Naive B cell (primary cell): ENCODE data around the gene MED12L. TPM values are rescaled to one million over a fixed set of nuclear protein-coding genes. Genes with fewer than 3 reads are reported as not detected.
"Not testable (repeated sequence)": the region's sequence is repeated elsewhere in the genome, so short reads cannot be mapped to it uniquely, and the experiment has no call there.

Source experiments
- ATAC-seq, 2 donors: fragments of 150-1000 bp; cut with Tn5 transposase; 2 replicates each; pipeline ENCODE4 v1.10.0; 2021; ENCODE audit warnings: low read depth in 2 of 2, mild to moderate bottlenecking in 2 of 2, moderate library complexity in 2 of 2
- DNase-seq: peaks from one replicate; pipeline ENCODE4 v3.0.0; 2022
- H3K27ac Mint-ChIP-seq, 6 donors: one replicate each; pipeline ENCODE4 v1.8.0; 2020 to 2022; ENCODE audit warnings: mild to moderate bottlenecking in 6 of 6, mixed read lengths in 6 of 6, moderate library complexity in 5 of 6, inconsistent platforms in 2 of 6
- H3K27me3 Mint-ChIP-seq, 3 donors: one replicate each; pipeline ENCODE4 v1.8.0; 2021 to 2022; ENCODE audit warnings: mixed read lengths in 3 of 3, mild to moderate bottlenecking in 1 of 3
- H3K36me3 Mint-ChIP-seq, 2 donors: one replicate each; pipeline ENCODE4 v1.8.0; 2020 to 2022; ENCODE audit warnings: mixed read lengths in 2 of 2, inconsistent platforms in 1 of 2, mild to moderate bottlenecking in 1 of 2
- H3K4me1 Mint-ChIP-seq, 3 donors: one replicate each; pipeline ENCODE4 v1.8.0; 2020 to 2022; ENCODE audit warnings: mixed read lengths in 3 of 3, inconsistent platforms in 1 of 3, mild to moderate bottlenecking in 1 of 3, moderate library complexity in 1 of 3
- H3K4me3 Mint-ChIP-seq, 8 donors: one replicate each; pipeline ENCODE4 v1.8.0; 2020 to 2022; ENCODE audit warnings: mild to moderate bottlenecking in 8 of 8, mixed read lengths in 8 of 8, moderate library complexity in 8 of 8, inconsistent platforms in 2 of 8
- H3K9me3 Mint-ChIP-seq, 7 donors: one replicate each; pipeline ENCODE4 v1.8.0; 2020 to 2022; ENCODE audit warnings: mixed read lengths in 7 of 7, mild to moderate bottlenecking in 5 of 7, inconsistent platforms in 2 of 7, moderate library complexity in 1 of 7
- polyA plus RNA-seq, 6 donors: library from polyadenylated mRNA; unstranded; fragments of 300-500 nt; fragmentation: Illumina TruSeq; gene quantifications; one replicate each; pipeline ENCODE4 v1.2.3, GENCODE V29; 2021; ENCODE audit warnings: low read depth in 6 of 6

MED12L gene
- under 1 TPM in 2 of 6 donors, not detected in 4; 0.22 to 0.23 TPM for polyA plus RNA-seq

DNA sequence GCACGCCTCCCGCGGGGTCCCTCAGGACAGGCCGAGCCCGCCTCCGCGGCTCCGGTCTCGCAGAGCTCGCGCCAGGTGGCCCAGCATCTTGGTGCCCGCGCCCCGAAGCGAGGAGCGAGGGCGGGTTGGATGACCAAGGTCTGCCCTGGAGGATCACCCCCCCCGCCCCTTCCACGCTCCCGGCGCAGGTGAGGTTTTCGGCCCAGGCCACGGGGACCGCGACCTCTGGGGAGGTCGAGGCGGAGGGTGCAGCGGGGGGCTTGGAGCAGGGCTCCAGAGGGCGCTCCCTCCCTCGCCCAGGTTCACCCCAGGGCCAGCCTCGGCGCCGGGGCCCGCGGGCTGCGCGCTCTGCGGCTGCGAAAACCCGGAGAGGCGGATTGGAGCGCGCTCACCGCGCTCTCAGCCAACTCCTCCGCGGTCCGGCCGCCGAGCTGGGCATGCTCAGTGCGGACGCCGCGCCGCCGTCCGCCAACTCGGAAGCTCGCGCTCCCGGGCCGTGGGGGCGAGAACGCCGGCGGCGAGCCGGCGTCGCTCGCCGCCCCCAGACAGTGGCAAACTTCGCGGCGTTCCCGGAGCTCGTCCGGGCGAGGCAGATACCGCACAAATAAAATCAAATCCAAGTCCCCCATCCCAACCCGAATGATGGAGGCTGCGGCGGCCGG is at the start of gene MED12L:
MED12L (plus strand) TSS at position 438 of the 662 bp plus-strand sequence. CDS start 1,263 bp downstream, outside the sequence.
- peaks cover 0 to 2% (median 0%) of the 10 kb centered on the region in 7 donors for H3K9me3 Mint-ChIP-seq
- peak; percentile 39 for DNase-seq
- H3K36me3 Mint-ChIP-seq: no peaks in the 10 kb centered on the region
- H3K4me1 Mint-ChIP-seq: peaks cover 14 to 16% (median 15%) of the 10 kb centered on the region in 3 donors
- H3K27me3 Mint-ChIP-seq: peaks cover 50 to 58% (median 55%) of the 10 kb centered on the region in 3 donors
- H3K27ac Mint-ChIP-seq: peak within 1 kb of the TSS in 2 of 6 donors; percentile 14 to 63
- ATAC-seq: peak; percentile 50 to 56
- peak within 1 kb of the TSS; percentile 85 to 95 (median 92) for H3K4me3 Mint-ChIP-seq

- Mint-ChIP-seq H3K36me3 (no peaks in the 10 kb centered on the region), H3K4me1 (no peaks in the 10 kb centered on the region), H3K9me3 (peaks cover 0 to 4% (median 0%) of the 10 kb centered on the region in 7 donors), H3K27me3 (peaks cover 0 to 8% (median 0%) of the 10 kb centered on the region in 3 donors), H3K4me3 (no peak overlapping the region), H3K27ac (no peak overlapping the region)
- DNase-seq: no peak
- ATAC-seq: no peak
These were observed 47.6 kb upstream of the MED12L start for GRCh38 chr3:151037746-151038477.

DNA sequence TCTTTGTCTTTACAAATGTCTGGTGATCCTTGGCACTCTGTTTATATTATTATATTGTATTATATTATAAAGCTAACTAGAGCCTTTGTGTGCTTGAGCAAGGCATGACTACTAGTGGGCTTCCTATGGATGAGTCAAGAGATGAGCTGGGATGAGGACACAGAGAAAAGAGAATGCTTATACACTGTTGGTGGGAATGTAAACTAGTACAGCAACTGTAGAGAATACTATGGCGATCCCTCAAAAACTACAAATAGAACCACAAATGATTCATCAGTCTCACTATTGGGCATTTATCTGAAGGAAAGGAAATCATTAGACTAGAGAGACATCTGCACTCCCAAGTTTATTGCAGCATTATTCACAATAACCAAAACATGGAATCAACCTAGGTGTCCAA is 40.8 kb upstream of the MED12L start:
- Mint-ChIP-seq H3K36me3 (no peaks in the 10 kb centered on the region), H3K27ac (no peak overlapping the region), H3K4me3 (no peak overlapping the region), H3K27me3 (peaks cover 0 to 16% (median 4%) of the 10 kb centered on the region in 3 donors), H3K4me1 (peaks cover 0 to 7% (median 6%) of the 10 kb centered on the region in 3 donors), H3K9me3 (peaks cover 0 to 2% (median 0%) of the 10 kb centered on the region in 7 donors)
- ATAC-seq (no peak), DNase-seq (no peak)

- peaks cover 0 to 2% (median 0%) of the 10 kb centered on the region in 7 donors for H3K9me3 Mint-ChIP-seq
- H3K4me1 Mint-ChIP-seq: peaks cover 0 to 7% (median 6%) of the 10 kb centered on the region in 3 donors
- H3K27me3 Mint-ChIP-seq: peaks cover 0 to 8% (median 4%) of the 10 kb centered on the region in 3 donors
- no peak for DNase-seq
- H3K36me3 Mint-ChIP-seq: no peaks in the 10 kb centered on the region
- no peak overlapping the region for H3K4me3 Mint-ChIP-seq
- no peak overlapping the region for H3K27ac Mint-ChIP-seq
- no peak for ATAC-seq
These were observed 37.8 kb upstream of the MED12L start for GRCh38 chr3:151047636-151048035.

DNA sequence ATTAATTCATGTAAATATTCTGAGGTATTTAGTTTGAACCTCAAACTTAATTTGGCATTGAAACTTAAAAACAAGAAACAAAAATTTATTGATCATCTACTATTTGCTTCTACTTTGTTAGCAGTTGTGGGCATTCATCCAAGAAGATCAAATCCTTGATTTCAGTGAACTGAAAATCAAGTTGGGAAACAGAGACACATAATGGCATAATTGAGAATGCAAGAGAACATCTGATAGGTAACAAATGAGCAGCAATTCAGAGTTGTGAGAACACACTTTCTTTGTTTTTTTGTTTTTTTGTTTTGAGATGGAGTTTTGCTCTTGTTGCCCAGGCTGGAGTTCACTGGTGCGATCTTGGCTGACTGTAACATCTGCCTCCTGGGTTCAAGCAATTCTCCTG is 33.9 kb upstream of the MED12L start:
- no peak overlapping the region for H3K27ac Mint-ChIP-seq
- no peak for DNase-seq

GRCh38 chr3:151052346-151052745 is 33.1 kb upstream of the MED12L start:
- Mint-ChIP-seq H3K4me1 (no peaks in the 10 kb centered on the region), H3K27me3 (peaks cover 4 to 15% (median 5%) of the 10 kb centered on the region in 3 donors)

More for the DNA sequence above, 33.9 kb upstream of the MED12L start:
- Mint-ChIP-seq H3K4me3 (no peak overlapping the region), H3K9me3 (peaks cover 0 to under 1% (median 0%) of the 10 kb centered on the region in 7 donors), H3K27me3 (peaks cover 5 to 15% (median 5%) of the 10 kb centered on the region in 3 donors), H3K4me1 (no peaks in the 10 kb centered on the region), H3K36me3 (no peaks in the 10 kb centered on the region)
- no peak for ATAC-seq

DNA sequence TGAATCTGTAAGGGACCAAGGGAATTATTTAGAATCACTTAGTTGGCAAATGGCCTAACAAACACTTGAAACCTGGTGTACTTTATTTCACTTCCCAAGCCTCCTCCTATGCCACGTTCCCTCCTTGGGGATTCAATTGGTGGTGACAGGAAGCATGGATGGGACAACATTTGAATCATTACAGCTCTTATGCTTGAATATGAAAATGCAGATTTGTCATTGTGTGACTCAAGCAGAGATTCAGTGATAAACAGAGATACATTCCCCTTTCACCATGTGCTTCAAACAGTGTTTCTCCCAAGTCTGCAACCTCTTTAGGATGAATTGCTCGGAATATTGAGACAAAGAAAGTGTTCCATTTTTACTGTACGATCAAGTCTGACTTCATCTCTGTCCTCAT is 32.7 kb upstream of the MED12L start:
- Mint-ChIP-seq H3K9me3 (no peaks in the 10 kb centered on the region), H3K4me3 (no peak overlapping the region), H3K27me3 (peaks cover 4 to 15% (median 5%) of the 10 kb centered on the region in 3 donors), H3K36me3 (no peaks in the 10 kb centered on the region), H3K27ac (no peak overlapping the region), H3K4me1 (no peaks in the 10 kb centered on the region)
- ATAC-seq: no peak
- DNase-seq: no peak

More at GRCh38 chr3:151052346-151052745, 33.1 kb upstream of the MED12L start:
- Mint-ChIP-seq H3K36me3 (no peaks in the 10 kb centered on the region), H3K9me3 (no peaks in the 10 kb centered on the region), H3K27ac (no peak overlapping the region), H3K4me3 (no peak overlapping the region)
- no peak for DNase-seq
- ATAC-seq: no peak

DNA sequence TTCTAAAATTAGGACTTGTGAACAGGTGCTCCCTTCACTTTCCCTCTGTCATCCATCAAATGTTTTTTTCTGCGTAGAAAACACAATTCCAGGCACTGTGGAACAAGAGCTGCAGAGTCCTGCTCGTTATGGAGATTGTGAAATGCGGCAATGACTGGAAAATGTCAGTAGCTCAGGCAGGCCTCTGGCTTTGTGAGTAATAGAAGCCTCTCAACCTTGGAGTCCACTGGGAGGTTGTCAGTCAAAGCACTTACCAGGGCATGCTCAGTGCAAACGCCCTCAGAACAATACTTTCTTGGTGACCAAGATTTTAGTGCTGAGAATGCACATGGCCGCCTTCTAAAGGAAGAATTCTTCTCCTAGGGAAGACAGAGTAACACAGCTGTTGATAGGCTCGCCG is 26.7 kb upstream of the MED12L start:
- Mint-ChIP-seq H3K27me3 (peaks cover 2 to 14% (median 10%) of the 10 kb centered on the region in 3 donors), H3K36me3 (no peaks in the 10 kb centered on the region), H3K4me1 (no peaks in the 10 kb centered on the region), H3K9me3 (no peaks in the 10 kb centered on the region), H3K4me3 (no peak overlapping the region), H3K27ac (no peak overlapping the region)
- no peak for ATAC-seq
- DNase-seq: no peak

DNA sequence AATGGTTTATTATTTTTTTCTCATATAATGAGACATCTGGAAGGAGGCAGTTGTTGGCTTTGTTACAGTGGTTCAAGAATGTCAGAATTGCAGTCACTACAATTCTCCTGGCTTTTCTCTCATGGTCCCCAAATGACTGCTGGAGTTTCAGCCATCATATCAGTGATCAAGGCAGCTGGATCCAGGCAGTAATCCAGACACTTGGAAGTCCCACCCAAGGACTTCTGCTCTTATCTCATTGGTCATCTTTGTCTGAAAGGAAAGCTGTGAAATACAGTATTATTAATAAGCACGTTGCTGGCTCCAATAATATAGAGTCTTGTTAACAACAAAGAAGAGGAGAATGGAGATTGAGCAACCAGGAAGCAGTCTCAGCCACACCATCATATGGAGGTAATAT is 22.9 kb upstream of the MED12L start:
- ATAC-seq (no peak), DNase-seq (no peak)
- no peak overlapping the region for H3K4me3 Mint-ChIP-seq
- H3K4me1 Mint-ChIP-seq: no peaks in the 10 kb centered on the region
- H3K27ac Mint-ChIP-seq: no peak overlapping the region
- H3K27me3 Mint-ChIP-seq: peaks cover 0 to 10% (median 0%) of the 10 kb centered on the region in 3 donors
- H3K36me3 Mint-ChIP-seq: no peaks in the 10 kb centered on the region
- peaks cover 0 to 5% (median 0%) of the 10 kb centered on the region in 7 donors for H3K9me3 Mint-ChIP-seq

DNA sequence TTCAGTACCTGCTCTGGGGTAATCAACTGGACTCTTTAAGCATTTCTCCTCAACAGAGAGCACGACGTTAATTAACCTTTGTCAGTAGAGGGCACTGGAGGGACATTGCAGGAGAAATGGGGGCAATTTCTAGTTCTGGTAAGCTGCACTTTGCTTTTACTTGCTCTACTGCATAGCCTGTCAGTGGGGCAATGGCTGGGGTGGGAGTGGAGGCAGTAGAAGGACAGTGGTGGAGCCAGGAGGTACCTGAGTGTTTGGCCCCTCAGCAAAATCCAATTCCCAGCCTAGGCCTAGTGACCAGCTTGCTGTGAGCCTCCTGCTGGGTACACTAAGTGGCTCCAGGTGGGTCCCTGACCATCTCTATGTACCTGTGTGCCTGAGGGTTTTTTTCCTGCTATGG is 18.3 kb upstream of the MED12L start:
- no peak overlapping the region for H3K4me3 Mint-ChIP-seq
- H3K4me1 Mint-ChIP-seq: no peaks in the 10 kb centered on the region
- DNase-seq (no peak), ATAC-seq (no peak)
- H3K36me3 Mint-ChIP-seq: no peaks in the 10 kb centered on the region
- peaks cover 0 to 6% (median 0%) of the 10 kb centered on the region in 3 donors for H3K27me3 Mint-ChIP-seq
- H3K9me3 Mint-ChIP-seq: peaks cover 0 to 5% (median 0%) of the 10 kb centered on the region in 7 donors
- H3K27ac Mint-ChIP-seq: no peak overlapping the region

GRCh38 chr3:151072842-151073241 is 12.6 kb upstream of the MED12L start:
- H3K9me3 Mint-ChIP-seq, H3K36me3 Mint-ChIP-seq, ATAC-seq, H3K4me1 Mint-ChIP-seq, DNase-seq, H3K27ac Mint-ChIP-seq, H3K27me3 Mint-ChIP-seq, H3K4me3 Mint-ChIP-seq: not testable (repeated sequence)

- no peak for ATAC-seq
- H3K27ac Mint-ChIP-seq: no peak overlapping the region
These were observed 11.2 kb upstream of the MED12L start for GRCh38 chr3:151074256-151074655.

DNA sequence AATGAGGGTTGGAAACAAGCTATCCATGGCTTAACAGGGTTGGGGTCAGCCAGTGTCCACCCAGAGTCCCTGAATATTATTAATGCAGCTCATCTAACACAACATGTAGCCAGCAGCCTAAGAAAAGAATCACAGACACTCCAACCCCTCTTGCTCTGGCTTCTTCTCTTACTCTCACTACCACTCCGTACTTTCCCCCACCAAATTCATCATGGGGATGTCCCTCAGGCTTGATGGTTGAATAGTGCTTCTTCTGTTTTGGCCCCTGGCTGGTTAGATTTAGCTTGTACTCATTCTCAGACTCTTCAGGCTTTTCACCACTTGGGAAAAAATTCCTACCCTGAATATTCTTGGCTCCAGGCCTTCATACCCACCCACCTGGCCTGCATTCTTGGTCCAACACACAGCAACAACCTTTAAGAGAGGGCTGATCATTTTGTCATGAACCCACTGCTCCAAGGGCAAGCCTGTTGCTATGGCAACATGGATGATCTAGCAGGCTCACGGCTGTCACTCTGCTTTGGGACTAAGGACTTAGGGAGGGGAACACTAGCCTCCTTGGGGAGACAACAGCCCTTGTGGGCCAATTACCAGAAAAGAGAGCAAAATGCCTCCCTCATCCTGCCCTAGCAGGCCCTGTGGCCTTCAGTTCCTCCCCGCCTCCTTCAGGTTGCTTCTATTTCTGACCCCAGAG is 9.4 kb upstream of the MED12L start:
- H3K27ac Mint-ChIP-seq: no peak overlapping the region
- DNase-seq (no peak), ATAC-seq (no peak)
- no peaks in the 10 kb centered on the region for H3K36me3 Mint-ChIP-seq
- no peaks in the 10 kb centered on the region for H3K4me1 Mint-ChIP-seq
- no peak overlapping the region for H3K4me3 Mint-ChIP-seq
- peaks cover 5 to 9% (median 5%) of the 10 kb centered on the region in 3 donors for H3K27me3 Mint-ChIP-seq
- H3K9me3 Mint-ChIP-seq: no peaks in the 10 kb centered on the region

More at GRCh38 chr3:151074256-151074655, 11.2 kb upstream of the MED12L start:
- Mint-ChIP-seq H3K4me3 (no peak overlapping the region), H3K4me1 (no peaks in the 10 kb centered on the region), H3K9me3 (no peaks in the 10 kb centered on the region), H3K27me3 (peaks cover 0 to 4% (median 0%) of the 10 kb centered on the region in 3 donors), H3K36me3 (no peaks in the 10 kb centered on the region)
- DNase-seq: no peak
